OCI-LY3 (cell line): ENCODE measurements around the gene TEAD1.

Source experiments
- H2AFZ ChIP-seq: fragments of 200-600, 300-600 bp; shearing (Covaris generic); 2 replicates; pipeline ENCODE4 v1.6.0; 2014; ENCODE audit warnings: antibody characterized with exemption, low read depth, low read length
- H3K27ac ChIP-seq: fragments of 200-600, 300-600 bp; sonication (generic); 2 replicates; pipeline ENCODE4 v1.5.1; 2014; ENCODE audit warnings: mild to moderate bottlenecking, low read length, moderate library complexity, mixed read lengths
- H3K27me3 ChIP-seq: fragments of 200-600, 300-600 bp; sonication (generic); 2 replicates; pipeline ENCODE4 v1.6.1; 2014; ENCODE audit warnings: low read depth, low read length, mixed read lengths
- H3K36me3 ChIP-seq: fragments of 200-600, 300-600 bp; sonication (generic); replicated peaks from 2 replicates; pipeline ENCODE3; 2014; ENCODE audit warnings: low read depth, low read length, mixed read lengths
- H3K4me1 ChIP-seq: fragments of 300-600, 200-600 bp; sonication (generic); 2 replicates; pipeline ENCODE4 v1.6.1; 2014; ENCODE audit warnings: low read length, mixed read lengths
- H3K4me2 ChIP-seq: fragments of 200-600, 300-600 bp; sonication (generic); 2 replicates; pipeline ENCODE4 v1.6.1; 2014; ENCODE audit warnings: low read length, mixed read lengths
- H3K4me3 ChIP-seq: fragments of 300-600, 200-600 bp; sonication (generic); 2 replicates; pipeline ENCODE4 v1.5.1; 2014; ENCODE audit warnings: antibody characterized with exemption, mild to moderate bottlenecking, low read length, moderate library complexity
- H3K79me2 ChIP-seq: fragments of 300-600, 200-600 bp; shearing (Covaris generic); 2 replicates; pipeline ENCODE4 v1.6.1; 2014; ENCODE audit warnings: mild to moderate bottlenecking, low read length, mixed read lengths
- H3K9ac ChIP-seq: fragments of 300-600, 200-600 bp; shearing (Covaris generic); 2 replicates; pipeline ENCODE4 v1.6.0; 2014; ENCODE audit warnings: mild to moderate bottlenecking, low read length, moderate library complexity
- H3K9me3 ChIP-seq: fragments of 200-600, 300-600 bp; shearing (Covaris generic); 2 replicates; pipeline ENCODE4 v1.6.1; 2014; ENCODE audit warnings: low read length, mixed read lengths; ENCODE audit not compliant: insufficient read depth
- H4K20me1 ChIP-seq: fragments of 200-600, 300-600 bp; sonication (generic); 2 replicates; pipeline ENCODE4 v1.6.1; 2016; ENCODE audit warnings: low read length, mixed read lengths; ENCODE audit not compliant: insufficient read depth
- CTCF ChIP-seq: fragments of 200-600, 300-600 bp; sonication (generic); IDR thresholded peaks from 2 replicates; pipeline ENCODE4 v1.5.1; 2014; ENCODE audit warnings: antibody characterized with exemption, low read length, low read depth
- EZH2phosphoT487 ChIP-seq: fragments of 200-600 bp; shearing (Covaris generic); IDR thresholded peaks from 2 replicates; pipeline ENCODE4 v1.6.1; 2018; ENCODE audit warnings: antibody characterized with exemption, mixed run types, low read depth

TEAD1 gene

GRCh38 chr11:12744826-12745502, 70.7 kb downstream of the TEAD1 start:
- no peak overlapping the region for H3K27ac ChIP-seq

GRCh38 chr11:12745787-12746186, 71.6 kb downstream of the TEAD1 start:
- H4K20me1 ChIP-seq, result no peaks in the 10 kb centered on the region
- H3K36me3 ChIP-seq, result no peaks in the 10 kb centered on the region
- H3K79me2 ChIP-seq, result no peaks in the 10 kb centered on the region
- no peak overlapping the region for H3K4me3 ChIP-seq
- H3K4me2 ChIP-seq, result no peak overlapping the region
- H3K9me3 ChIP-seq, result no peaks in the 10 kb centered on the region
- H3K27ac ChIP-seq, result no peak overlapping the region
- H3K9ac ChIP-seq, result no peak overlapping the region
- TF ChIP-seq EZH2phosphoT487 (no peak), CTCF (no peak)
- no peak overlapping the region for H2AFZ ChIP-seq
- H3K4me1 ChIP-seq, result no peaks in the 10 kb centered on the region
- no peaks in the 10 kb centered on the region for H3K27me3 ChIP-seq

More at GRCh38 chr11:12744826-12745502, 70.7 kb downstream of the TEAD1 start:
- no peaks in the 10 kb centered on the region for H3K79me2 ChIP-seq
- H3K4me2 ChIP-seq, result no peak overlapping the region
- no peaks in the 10 kb centered on the region for H3K4me1 ChIP-seq
- TF ChIP-seq EZH2phosphoT487 (no peak), CTCF (no peak)
- no peaks in the 10 kb centered on the region for H3K36me3 ChIP-seq
- no peak overlapping the region for H3K4me3 ChIP-seq
- H2AFZ ChIP-seq, result no peak overlapping the region
- no peaks in the 10 kb centered on the region for H3K27me3 ChIP-seq
- no peak overlapping the region for H3K9ac ChIP-seq
- H3K9me3 ChIP-seq, result no peaks in the 10 kb centered on the region
- no peaks in the 10 kb centered on the region for H4K20me1 ChIP-seq

GRCh38 chr11:12746593-12747097, 72.4 kb downstream of the TEAD1 start:
- no peaks in the 10 kb centered on the region for H4K20me1 ChIP-seq
- H2AFZ ChIP-seq, result no peak overlapping the region
- H3K4me1 ChIP-seq, result no peaks in the 10 kb centered on the region
- no peak overlapping the region for H3K4me2 ChIP-seq
- H3K9me3 ChIP-seq, result no peaks in the 10 kb centered on the region
- TF ChIP-seq EZH2phosphoT487, result no peak
- TF ChIP-seq CTCF, result no peak
- H3K36me3 ChIP-seq, result no peaks in the 10 kb centered on the region
- no peaks in the 10 kb centered on the region for H3K27me3 ChIP-seq
- H3K9ac ChIP-seq, result no peak overlapping the region
- no peak overlapping the region for H3K27ac ChIP-seq
- H3K4me3 ChIP-seq, result no peak overlapping the region
- H3K79me2 ChIP-seq, result no peaks in the 10 kb centered on the region

- H3K4me3 ChIP-seq, result no peak overlapping the region
- H3K27ac ChIP-seq, result no peak overlapping the region
- H3K4me2 ChIP-seq, result no peak overlapping the region
- no peaks in the 10 kb centered on the region for H3K27me3 ChIP-seq
- H3K36me3 ChIP-seq, result no peaks in the 10 kb centered on the region
- H4K20me1 ChIP-seq, result no peaks in the 10 kb centered on the region
- TF ChIP-seq EZH2phosphoT487, result no peak
- TF ChIP-seq CTCF, result no peak
- H3K9ac ChIP-seq, result no peak overlapping the region
- no peak overlapping the region for H2AFZ ChIP-seq
- H3K9me3 ChIP-seq, result no peaks in the 10 kb centered on the region
- no peaks in the 10 kb centered on the region for H3K79me2 ChIP-seq
- no peaks in the 10 kb centered on the region for H3K4me1 ChIP-seq
These were observed 74.3 kb downstream of the TEAD1 start for GRCh38 chr11:12748561-12748960.
